ENCODE results near the gene PRR12.

PRR12 gene

DNA sequence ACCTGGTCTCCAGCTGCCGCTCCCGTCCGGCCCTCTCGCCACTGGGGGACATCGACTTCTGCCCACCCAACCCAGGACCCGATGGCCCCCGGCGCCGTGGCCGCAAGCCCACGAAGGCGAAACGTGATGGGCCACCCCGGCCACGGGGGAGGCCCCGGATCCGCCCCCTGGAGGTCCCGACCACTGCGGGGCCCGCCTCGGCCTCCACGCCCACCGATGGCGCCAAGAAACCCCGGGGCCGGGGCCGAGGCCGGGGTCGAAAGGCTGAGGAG, 6.7 kb downstream of the PRR12 start:
- WGBS, 2 experiments = 96% methylated on average over 29 of the region's 29 CpGs
- Histone ChIP-seq H3K36me3 (ENCODE audit: control insufficient read depth, insufficient read depth, low read length) (peaks cover 56% of the 10 kb centered on the region), H3K27me3 (ENCODE audit: control insufficient read depth, insufficient read depth, low read length, poor library complexity, severe bottlenecking) (no peaks in the 10 kb centered on the region), H3K27ac (ENCODE audit: insufficient read depth, low read depth, low read length, poor library complexity, severe bottlenecking) (no peak overlapping the region), H3K9me3 (ENCODE audit: control insufficient read depth, low read length) (no peaks in the 10 kb centered on the region), H3K4me3 (ENCODE audit: insufficient read depth, low read depth, low read length) (no peak overlapping the region), H3K4me1 (ENCODE audit: control insufficient read depth, insufficient read depth, low read length) (peaks cover 6% of the 10 kb centered on the region)

DNA sequence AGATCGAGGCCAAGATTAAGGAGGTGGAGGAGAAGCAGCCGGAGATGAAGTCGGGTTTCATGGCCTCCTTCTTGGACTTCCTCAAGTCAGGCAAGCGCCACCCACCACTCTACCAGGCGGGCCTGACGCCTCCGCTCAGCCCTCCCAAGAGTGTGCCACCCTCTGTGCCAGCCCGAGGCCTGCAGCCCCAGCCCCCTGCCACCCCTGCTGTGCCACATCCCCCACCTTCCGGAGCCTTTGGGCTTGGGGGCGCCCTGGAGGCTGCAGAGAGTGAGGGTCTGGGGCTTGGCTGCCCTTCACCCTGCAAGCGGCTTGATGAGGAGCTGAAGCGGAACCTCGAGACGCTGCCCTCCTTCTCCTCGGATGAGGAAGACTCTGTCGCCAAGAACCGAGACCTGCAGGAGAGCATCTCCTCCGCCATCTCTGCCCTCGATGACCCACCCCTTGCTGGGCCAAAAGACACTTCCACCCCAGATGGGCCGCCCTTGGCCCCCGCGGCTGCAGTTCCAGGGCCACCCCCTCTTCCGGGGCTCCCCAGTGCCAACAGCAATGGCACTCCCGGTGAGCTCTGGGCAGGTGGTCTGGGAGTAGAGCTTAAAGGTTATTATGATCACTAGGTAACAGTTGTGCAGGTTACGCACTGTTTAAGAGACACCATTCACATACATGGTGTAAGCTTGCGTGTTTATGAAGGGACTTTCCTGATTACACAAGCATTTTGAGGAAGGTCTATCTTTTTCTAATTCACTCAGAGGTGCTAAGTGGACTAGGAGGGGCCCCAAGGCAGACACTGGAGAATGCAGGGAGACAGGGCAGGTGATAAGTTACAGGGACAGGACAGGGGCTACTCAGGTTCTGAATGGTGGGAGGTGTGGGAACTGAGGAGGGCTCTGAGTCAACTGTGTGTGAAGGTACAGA, 8.7 kb downstream of the PRR12 start:
- Histone ChIP-seq H3K9me3 (ENCODE audit: control insufficient read depth, low read length) (no peaks in the 10 kb centered on the region), H3K36me3 (ENCODE audit: control insufficient read depth, insufficient read depth, low read length) (peaks cover 59% of the 10 kb centered on the region), H3K4me1 (ENCODE audit: control insufficient read depth, insufficient read depth, low read length) (no peaks in the 10 kb centered on the region), H3K27ac (ENCODE audit: insufficient read depth, low read depth, low read length, poor library complexity, severe bottlenecking) (no peak overlapping the region), H3K4me3 (ENCODE audit: insufficient read depth, low read depth, low read length) (no peak overlapping the region), H3K27me3 (ENCODE audit: control insufficient read depth, insufficient read depth, low read length, poor library complexity, severe bottlenecking) (no peaks in the 10 kb centered on the region)
- 97 to 98% methylated on average over 26 of the region's 26 CpGs for WGBS, 2 experiments

DNA sequence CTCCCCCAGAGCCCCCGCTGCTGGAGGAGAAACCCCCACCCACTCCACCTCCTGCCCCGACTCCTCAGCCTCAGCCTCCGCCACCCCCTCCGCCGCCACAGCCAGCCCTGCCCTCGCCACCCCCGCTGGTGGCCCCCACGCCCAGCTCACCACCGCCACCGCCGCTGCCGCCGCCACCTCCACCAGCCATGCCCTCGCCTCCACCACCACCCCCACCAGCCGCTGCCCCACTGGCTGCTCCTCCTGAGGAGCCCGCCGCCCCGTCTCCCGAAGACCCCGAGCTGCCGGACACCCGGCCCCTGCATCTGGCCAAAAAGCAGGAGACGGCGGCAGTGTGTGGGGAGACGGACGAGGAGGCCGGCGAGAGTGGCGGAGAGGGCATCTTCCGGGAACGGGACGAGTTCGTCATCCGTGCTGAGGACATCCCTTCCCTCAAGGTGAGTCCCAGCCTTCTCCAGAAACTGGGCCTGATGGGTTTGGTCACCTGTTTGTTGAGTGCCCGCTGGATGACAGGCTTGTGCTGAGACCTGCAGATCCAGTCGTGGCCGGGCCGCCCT, 10.6 kb downstream of the PRR12 start:
- no peak overlapping the region for H3K4me3 ChIP-seq (ENCODE audit: insufficient read depth, low read depth, low read length)
- WGBS, 2 experiments = 93 to 94% methylated on average over 34 to 38 of the region's 38 CpGs
- peaks cover 48% of the 10 kb centered on the region for H3K36me3 ChIP-seq (ENCODE audit: control insufficient read depth, insufficient read depth, low read length)
- no peak overlapping the region for H3K27ac ChIP-seq (ENCODE audit: insufficient read depth, low read depth, low read length, poor library complexity, severe bottlenecking)
- H3K27me3 ChIP-seq (ENCODE audit: control insufficient read depth, insufficient read depth, low read length, poor library complexity, severe bottlenecking) = no peaks in the 10 kb centered on the region
- H3K4me1 ChIP-seq (ENCODE audit: control insufficient read depth, insufficient read depth, low read length) = no peaks in the 10 kb centered on the region
- H3K9me3 ChIP-seq (ENCODE audit: control insufficient read depth, low read length) = no peaks in the 10 kb centered on the region

DNA sequence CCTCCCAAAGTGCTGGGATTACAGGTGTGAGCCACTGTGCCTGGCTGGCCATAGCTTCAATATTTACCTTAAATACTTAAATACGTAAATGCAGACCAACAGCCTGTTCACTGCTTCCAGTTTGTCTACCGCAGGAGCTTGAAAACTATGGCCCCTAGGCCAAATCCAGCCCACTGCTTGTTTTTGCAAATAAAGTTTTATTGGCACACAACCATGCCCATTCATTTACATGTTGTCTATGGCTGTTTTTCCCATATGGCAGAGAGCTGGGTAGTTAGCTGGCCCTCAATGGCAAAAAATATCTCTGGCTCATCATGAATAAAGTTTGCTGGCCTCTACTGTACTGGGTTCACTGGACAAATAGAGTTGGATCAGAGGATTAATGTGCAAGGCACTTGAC, 11.8 kb downstream of the PRR12 start:
- H3K4me3 ChIP-seq (ENCODE audit: insufficient read depth, low read depth, low read length) = no peak overlapping the region
- no peaks in the 10 kb centered on the region for H3K27me3 ChIP-seq (ENCODE audit: control insufficient read depth, insufficient read depth, low read length, poor library complexity, severe bottlenecking)
- H3K36me3 ChIP-seq (ENCODE audit: control insufficient read depth, insufficient read depth, low read length) = peaks cover 45% of the 10 kb centered on the region
- WGBS, 2 experiments = 96 to 99% methylated on average over 2 of the region's 2 CpGs
- no peak overlapping the region for H3K27ac ChIP-seq (ENCODE audit: insufficient read depth, low read depth, low read length, poor library complexity, severe bottlenecking)
- H3K4me1 ChIP-seq (ENCODE audit: control insufficient read depth, insufficient read depth, low read length) = no peaks in the 10 kb centered on the region
- no peaks in the 10 kb centered on the region for H3K9me3 ChIP-seq (ENCODE audit: control insufficient read depth, low read length)

DNA sequence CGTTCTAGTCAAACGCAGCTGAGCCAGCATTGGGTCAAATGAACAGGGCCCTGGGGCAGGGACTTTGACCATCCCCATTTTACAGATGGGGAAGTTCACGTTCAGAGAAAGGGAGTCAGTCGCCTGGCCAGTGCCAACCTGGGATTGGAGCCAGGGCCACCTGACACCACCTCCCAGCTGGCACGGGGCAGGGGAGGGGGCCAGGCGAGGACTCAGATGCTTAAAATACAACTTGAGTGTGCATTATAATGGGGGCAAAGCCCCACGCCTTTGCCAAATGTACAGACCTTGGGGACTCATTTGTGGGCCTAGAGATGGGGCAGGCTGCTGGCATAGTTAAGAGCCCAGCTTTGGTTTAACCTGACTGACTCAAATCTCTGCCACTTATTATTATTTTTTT, 14.6 kb downstream of the PRR12 start:
- H3K4me1 ChIP-seq (ENCODE audit: control insufficient read depth, insufficient read depth, low read length) = no peaks in the 10 kb centered on the region
- H3K36me3 ChIP-seq (ENCODE audit: control insufficient read depth, insufficient read depth, low read length) = peaks cover 36% of the 10 kb centered on the region
- 96% methylated on average over 7 of the region's 7 CpGs for WGBS, 2 experiments
- H3K27me3 ChIP-seq (ENCODE audit: control insufficient read depth, insufficient read depth, low read length, poor library complexity, severe bottlenecking) = no peaks in the 10 kb centered on the region
- no peaks in the 10 kb centered on the region for H3K9me3 ChIP-seq (ENCODE audit: control insufficient read depth, low read length)
- no peak overlapping the region for H3K27ac ChIP-seq (ENCODE audit: insufficient read depth, low read depth, low read length, poor library complexity, severe bottlenecking)
- no peak overlapping the region for H3K4me3 ChIP-seq (ENCODE audit: insufficient read depth, low read depth, low read length)

DNA sequence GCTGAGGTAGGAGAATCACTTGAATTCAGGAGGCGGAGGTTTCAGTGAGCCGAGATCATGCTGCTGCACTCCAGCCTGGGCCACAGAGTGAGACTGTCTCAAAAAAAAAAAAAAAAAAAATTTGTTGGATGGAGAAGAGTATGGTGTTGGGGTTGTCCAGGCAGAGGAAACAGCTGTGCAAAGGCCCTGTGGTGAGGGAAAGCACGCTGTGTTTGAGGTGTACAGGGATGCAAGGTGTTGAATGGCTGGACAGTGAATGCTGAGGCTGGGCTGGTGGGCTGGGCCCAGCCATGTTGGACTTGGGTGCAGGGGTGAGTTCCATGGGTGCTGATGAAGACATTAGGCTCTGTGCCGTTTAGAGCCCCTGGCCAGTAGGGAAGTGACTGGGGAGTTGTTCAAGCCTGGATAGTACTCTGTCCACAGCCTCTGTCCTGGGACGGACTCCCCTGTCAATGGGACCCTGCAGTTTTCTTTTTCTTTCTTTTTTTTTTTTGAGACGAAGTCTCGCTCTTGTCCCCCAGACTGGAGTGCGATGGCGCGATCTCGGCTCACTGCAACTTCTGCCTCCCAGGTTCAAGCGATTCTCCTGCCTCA, 18.6 kb downstream of the PRR12 start:
- Histone ChIP-seq H3K27me3 (ENCODE audit: control insufficient read depth, insufficient read depth, low read length, poor library complexity, severe bottlenecking) (no peaks in the 10 kb centered on the region), H3K9me3 (ENCODE audit: control insufficient read depth, low read length) (no peaks in the 10 kb centered on the region), H3K4me3 (ENCODE audit: insufficient read depth, low read depth, low read length) (no peak overlapping the region), H3K4me1 (ENCODE audit: control insufficient read depth, insufficient read depth, low read length) (no peaks in the 10 kb centered on the region), H3K36me3 (ENCODE audit: control insufficient read depth, insufficient read depth, low read length) (peaks cover 19% of the 10 kb centered on the region), H3K27ac (ENCODE audit: insufficient read depth, low read depth, low read length, poor library complexity, severe bottlenecking) (no peak overlapping the region)
- 93 to 94% methylated on average over 12 of the region's 12 CpGs for WGBS, 2 experiments

DNA sequence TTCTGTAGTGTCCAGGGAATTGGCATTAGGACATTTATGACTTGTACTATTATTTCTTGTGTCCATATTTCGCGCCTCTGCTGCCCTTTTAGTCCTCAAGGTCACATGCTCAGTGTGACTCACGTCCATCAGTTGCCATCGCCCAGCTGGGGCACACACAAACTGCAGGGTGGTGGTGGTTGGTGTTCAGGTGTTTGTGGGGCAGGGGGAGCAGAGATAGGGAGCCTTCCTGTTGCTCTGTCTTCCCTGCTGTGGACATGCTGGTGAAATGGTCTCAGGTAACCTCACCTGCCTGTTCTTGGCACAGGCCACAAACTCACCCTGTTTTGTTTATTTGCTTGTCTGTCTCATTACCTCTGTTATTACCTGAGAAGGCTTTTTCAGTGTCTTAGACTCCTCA, 22.4 kb downstream of the PRR12 start:
- Histone ChIP-seq H3K4me1 (ENCODE audit: control insufficient read depth, insufficient read depth, low read length) (no peaks in the 10 kb centered on the region), H3K27ac (ENCODE audit: insufficient read depth, low read depth, low read length, poor library complexity, severe bottlenecking) (no peak overlapping the region), H3K4me3 (ENCODE audit: insufficient read depth, low read depth, low read length) (no peak overlapping the region), H3K9me3 (ENCODE audit: control insufficient read depth, low read length) (no peaks in the 10 kb centered on the region), H3K27me3 (ENCODE audit: control insufficient read depth, insufficient read depth, low read length, poor library complexity, severe bottlenecking) (no peaks in the 10 kb centered on the region), H3K36me3 (ENCODE audit: control insufficient read depth, insufficient read depth, low read length) (peaks cover 46% of the 10 kb centered on the region)
- WGBS, 2 experiments = 98 to 99% methylated on average over 4 of the region's 4 CpGs

DNA sequence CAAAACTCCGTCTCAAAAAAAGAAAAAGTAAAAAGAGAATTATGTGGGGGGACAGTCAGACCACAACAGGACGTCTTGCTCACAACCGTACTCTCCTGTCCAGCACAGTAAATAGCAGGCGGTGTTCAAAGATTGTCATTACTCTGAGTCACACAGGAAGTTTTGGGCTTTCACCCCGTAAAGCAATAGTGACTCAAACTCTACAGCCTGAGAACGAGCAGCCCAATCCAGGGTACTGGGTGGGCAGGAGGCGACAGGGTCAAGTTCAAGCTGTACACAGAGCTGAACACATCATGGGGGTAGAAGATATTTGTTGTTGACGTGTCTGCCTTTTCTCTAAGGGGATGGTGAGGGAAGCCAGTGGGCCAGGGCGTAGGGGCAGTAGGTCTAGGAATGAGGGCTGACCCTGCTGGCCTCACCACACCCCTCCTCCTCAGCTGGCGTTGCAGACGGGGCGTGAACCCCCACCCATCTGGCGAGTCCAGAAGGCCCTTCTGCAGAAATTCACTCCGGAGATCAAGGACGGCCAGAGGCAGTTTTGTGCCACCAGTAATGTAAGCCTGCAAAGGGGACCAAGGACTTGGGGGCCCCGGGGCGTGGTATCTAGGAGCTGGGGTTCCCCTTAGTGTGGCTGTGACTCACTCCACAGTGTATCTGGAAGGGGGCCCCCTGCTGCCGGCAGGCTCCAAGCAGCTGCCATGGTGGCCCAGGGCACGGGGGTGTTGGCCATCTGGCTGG, 23.3 kb downstream of the PRR12 start:
- peaks cover 39% of the 10 kb centered on the region for H3K36me3 ChIP-seq (ENCODE audit: control insufficient read depth, insufficient read depth, low read length)
- WGBS, 2 experiments = 95 to 96% methylated on average over 19 of the region's 19 CpGs
- H3K27ac ChIP-seq (ENCODE audit: insufficient read depth, low read depth, low read length, poor library complexity, severe bottlenecking) = no peak overlapping the region
- no peaks in the 10 kb centered on the region for H3K9me3 ChIP-seq (ENCODE audit: control insufficient read depth, low read length)
- no peaks in the 10 kb centered on the region for H3K27me3 ChIP-seq (ENCODE audit: control insufficient read depth, insufficient read depth, low read length, poor library complexity, severe bottlenecking)
- H3K4me1 ChIP-seq (ENCODE audit: control insufficient read depth, insufficient read depth, low read length) = no peaks in the 10 kb centered on the region
- no peak overlapping the region for H3K4me3 ChIP-seq (ENCODE audit: insufficient read depth, low read depth, low read length)

DNA sequence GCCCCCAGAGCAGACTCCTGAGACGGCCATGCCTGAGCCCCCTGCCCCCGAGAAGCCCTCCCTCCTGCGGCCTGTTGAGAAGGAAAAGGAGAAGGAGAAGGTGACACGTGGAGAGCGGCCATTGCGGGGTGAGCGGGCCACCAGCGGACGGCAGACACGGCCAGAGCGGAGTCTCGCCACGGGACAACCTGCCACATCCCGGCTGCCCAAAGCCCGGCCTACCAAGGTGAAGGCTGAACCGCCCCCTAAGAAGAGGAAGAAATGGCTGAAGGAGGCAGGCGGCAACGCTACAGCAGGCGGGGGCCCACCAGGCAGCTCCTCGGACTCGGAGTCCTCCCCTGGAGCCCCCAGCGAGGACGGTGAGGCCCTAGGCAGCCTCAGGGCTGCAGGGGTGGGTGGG, 24.9 kb downstream of the PRR12 start:
- Histone ChIP-seq H3K4me1 (ENCODE audit: control insufficient read depth, insufficient read depth, low read length) (no peaks in the 10 kb centered on the region), H3K27ac (ENCODE audit: insufficient read depth, low read depth, low read length, poor library complexity, severe bottlenecking) (no peak overlapping the region), H3K27me3 (ENCODE audit: control insufficient read depth, insufficient read depth, low read length, poor library complexity, severe bottlenecking) (no peaks in the 10 kb centered on the region), H3K4me3 (ENCODE audit: insufficient read depth, low read depth, low read length) (no peak overlapping the region), H3K9me3 (ENCODE audit: control insufficient read depth, low read length) (no peaks in the 10 kb centered on the region), H3K36me3 (ENCODE audit: control insufficient read depth, insufficient read depth, low read length) (peaks cover 46% of the 10 kb centered on the region)
- WGBS, 2 experiments = 96 to 97% methylated on average over 23 of the region's 23 CpGs

DNA sequence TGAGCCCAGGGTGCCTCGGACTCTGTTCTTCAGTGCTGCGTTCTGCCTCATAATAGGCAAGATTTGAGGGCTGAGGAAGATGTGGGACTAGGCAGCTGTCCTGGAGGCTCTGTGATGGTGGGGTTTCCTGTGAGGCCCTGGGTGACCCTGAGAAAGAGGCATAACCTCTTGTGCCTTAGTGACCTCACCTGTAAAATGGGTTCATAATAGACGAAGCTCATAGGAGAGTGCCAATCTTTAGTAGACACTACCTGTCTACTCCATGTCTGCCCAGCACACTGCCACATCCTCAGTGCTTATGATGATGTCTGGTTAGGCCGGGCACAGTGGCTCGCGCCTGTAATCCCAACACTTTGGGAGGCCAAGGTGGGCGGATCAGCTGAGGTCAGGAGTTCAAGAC, 25.6 kb downstream of the PRR12 start:
- Histone ChIP-seq H3K4me1 (ENCODE audit: control insufficient read depth, insufficient read depth, low read length) (no peaks in the 10 kb centered on the region), H3K9me3 (ENCODE audit: control insufficient read depth, low read length) (no peaks in the 10 kb centered on the region), H3K36me3 (ENCODE audit: control insufficient read depth, insufficient read depth, low read length) (peaks cover 49% of the 10 kb centered on the region), H3K27ac (ENCODE audit: insufficient read depth, low read depth, low read length, poor library complexity, severe bottlenecking) (no peak overlapping the region), H3K27me3 (ENCODE audit: control insufficient read depth, insufficient read depth, low read length, poor library complexity, severe bottlenecking) (no peaks in the 10 kb centered on the region), H3K4me3 (ENCODE audit: insufficient read depth, low read depth, low read length) (no peak overlapping the region)
- 94 to 96% methylated on average over 7 of the region's 7 CpGs for WGBS, 2 experiments

All from ectodermal cell (in vitro differentiated cells).